Effector memory CD4-positive, alpha-beta T cell (primary cell): Measurements from ENCODE around the gene CSKMT.
"Not testable (repeated sequence)": the region's sequence is repeated elsewhere in the genome, so short reads cannot be mapped to it uniquely, and the experiment has no call there.

Source experiments
- DNase-seq, 3 donors: peaks; one replicate each; pipeline ENCODE4 v3.0.0-alpha.2; 2020
- H3K27ac ChIP-seq: 2 replicates; pipeline ENCODE4 v1.7.0; 2013; ENCODE audit warnings: mild to moderate bottlenecking, low read length, moderate library complexity; ENCODE audit not compliant: insufficient read depth, poor library complexity, severe bottlenecking
- H3K27me3 ChIP-seq: replicated peaks from 2 replicates; pipeline ENCODE4 v1.7.0; 2013; ENCODE audit warnings: mild to moderate bottlenecking, low read length; ENCODE audit not compliant: insufficient read depth, control insufficient read depth, poor library complexity, severe bottlenecking
- H3K36me3 ChIP-seq: 2 replicates; pipeline ENCODE4 v1.7.0; 2013; ENCODE audit warnings: mild to moderate bottlenecking, low read length, moderate library complexity; ENCODE audit not compliant: control insufficient read depth, insufficient read depth
- H3K4me1 ChIP-seq: 2 replicates; pipeline ENCODE4 v1.7.0; 2013; ENCODE audit warnings: low read length, mild to moderate bottlenecking; ENCODE audit not compliant: control insufficient read depth, insufficient read depth, poor library complexity, severe bottlenecking
- H3K4me3 ChIP-seq: 2 replicates; pipeline ENCODE4 v1.7.0; 2013; ENCODE audit warnings: low read length, low read depth, mild to moderate bottlenecking; ENCODE audit not compliant: insufficient read depth, poor library complexity, severe bottlenecking
- H3K9me3 ChIP-seq: 2 replicates; pipeline ENCODE4 v1.7.0; 2013; ENCODE audit warnings: mild to moderate bottlenecking, low read length, moderate library complexity; ENCODE audit not compliant: control insufficient read depth
- total RNA-seq, 3 donors: gene quantifications; one replicate each; lab custom pipeline; 2026; lab: John Stamatoyannopoulos, UW

CSKMT gene, protein sequence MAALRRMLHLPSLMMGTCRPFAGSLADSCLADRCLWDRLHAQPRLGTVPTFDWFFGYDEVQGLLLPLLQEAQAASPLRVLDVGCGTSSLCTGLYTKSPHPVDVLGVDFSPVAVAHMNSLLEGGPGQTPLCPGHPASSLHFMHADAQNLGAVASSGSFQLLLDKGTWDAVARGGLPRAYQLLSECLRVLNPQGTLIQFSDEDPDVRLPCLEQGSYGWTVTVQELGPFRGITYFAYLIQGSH
- 5.4 to 12.4 (median 11.8) reads per million in 3 donors for total RNA-seq

DNA sequence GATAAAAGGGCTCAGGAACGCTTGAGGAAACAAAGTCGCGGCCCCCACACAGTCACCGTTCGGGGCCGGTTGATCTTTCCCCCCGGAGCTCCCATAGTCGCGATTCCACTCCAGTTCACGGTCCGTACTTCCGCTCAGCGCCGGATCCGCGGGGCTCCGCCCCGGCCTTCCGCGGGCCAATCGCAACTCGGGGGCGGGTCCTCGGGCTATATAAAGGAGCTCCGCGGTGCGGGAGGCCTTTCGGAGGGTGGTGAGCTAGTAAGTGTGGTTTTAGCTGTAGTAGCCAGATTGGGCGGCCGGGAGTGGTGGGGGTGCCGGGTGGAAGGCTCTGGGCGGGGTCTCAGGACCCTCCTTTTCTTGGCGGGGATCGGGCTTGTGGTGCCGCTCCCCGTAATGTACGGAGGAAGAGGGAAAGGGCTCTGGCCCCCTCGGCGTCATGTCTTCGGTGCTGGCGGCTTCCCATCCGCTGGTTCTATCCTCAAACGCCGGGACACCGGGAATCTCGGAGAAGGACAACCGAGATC lies at the start of gene CSKMT, which contains the start of gene C11orf98:
TSS of gene CSKMT (plus strand) at position 238 of the 524 bp plus-strand sequence. CDS start 568 bp downstream, outside the sequence.
TSS of gene C11orf98 (minus strand) at position 136 of the 524 bp plus-strand sequence. CDS start at position 95, 41 bp downstream.
- Histone ChIP-seq H3K36me3 (peaks cover 22% of the 10 kb centered on the region), H3K9me3 (no peaks in the 10 kb centered on the region), H3K4me3 (peak within 1 kb of the TSS; percentile 75), H3K27me3 (no peaks in the 10 kb centered on the region), H3K4me1 (peaks cover 20% of the 10 kb centered on the region), H3K27ac (peak within 1 kb of the TSS; percentile 68)
- peak; percentile 91 to 93 (median 91) for DNase-seq

DNA sequence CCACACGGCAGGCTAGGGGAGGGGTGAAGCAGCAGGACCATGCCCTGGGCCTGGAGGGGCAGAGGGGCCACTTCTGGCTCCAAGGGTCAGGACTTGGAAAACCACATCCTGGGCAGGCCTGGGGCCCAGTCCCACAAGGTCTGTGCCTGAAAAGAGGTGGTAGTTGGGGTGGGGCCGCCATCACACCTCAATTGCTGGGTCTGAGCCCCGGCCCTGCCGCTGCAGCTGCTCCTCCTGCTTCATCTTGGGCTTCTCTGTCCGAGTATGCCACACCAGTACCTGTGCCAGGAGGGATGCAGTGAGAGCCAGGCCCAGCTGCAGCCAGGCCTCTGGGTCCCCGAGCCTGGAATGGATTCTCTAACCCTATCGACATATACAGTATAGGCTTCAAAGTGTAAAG lies 49.6 kb upstream of the CSKMT start:
- H3K4me3 ChIP-seq = no peak overlapping the region
- peaks cover 20% of the 10 kb centered on the region for H3K4me1 ChIP-seq
- peaks cover 24% of the 10 kb centered on the region for H3K36me3 ChIP-seq
- H3K27ac ChIP-seq = no peak overlapping the region
- DNase-seq = no peak
- no peaks in the 10 kb centered on the region for H3K27me3 ChIP-seq
- H3K9me3 ChIP-seq = no peaks in the 10 kb centered on the region

DNA sequence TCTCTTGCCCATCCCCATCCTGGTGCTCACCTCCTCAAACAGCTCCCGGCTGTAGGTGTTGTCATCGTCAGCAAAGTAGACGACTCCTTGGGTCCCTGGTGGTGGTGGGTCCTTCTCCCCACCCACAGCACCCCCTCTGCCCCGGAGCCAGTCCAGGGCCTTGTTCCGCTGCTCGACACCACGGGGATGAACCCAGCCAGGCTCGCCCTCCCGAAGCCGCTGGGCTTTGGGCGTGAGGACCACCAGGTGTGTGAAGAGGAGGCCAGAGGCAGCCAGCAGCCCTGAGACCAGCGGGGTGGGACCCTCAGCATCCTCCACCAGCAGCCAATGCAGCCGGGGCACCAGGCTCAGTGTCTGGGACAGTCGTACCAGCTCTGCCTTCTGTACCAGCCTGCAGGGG lies 48.2 kb upstream of the CSKMT start:
- not testable (repeated sequence) for H3K4me3 ChIP-seq, H3K9me3 ChIP-seq, DNase-seq, H3K27me3 ChIP-seq, H3K27ac ChIP-seq
- Histone ChIP-seq H3K4me1 (peaks cover 17% of the 10 kb centered on the region), H3K36me3 (peaks cover 21% of the 10 kb centered on the region)

DNA sequence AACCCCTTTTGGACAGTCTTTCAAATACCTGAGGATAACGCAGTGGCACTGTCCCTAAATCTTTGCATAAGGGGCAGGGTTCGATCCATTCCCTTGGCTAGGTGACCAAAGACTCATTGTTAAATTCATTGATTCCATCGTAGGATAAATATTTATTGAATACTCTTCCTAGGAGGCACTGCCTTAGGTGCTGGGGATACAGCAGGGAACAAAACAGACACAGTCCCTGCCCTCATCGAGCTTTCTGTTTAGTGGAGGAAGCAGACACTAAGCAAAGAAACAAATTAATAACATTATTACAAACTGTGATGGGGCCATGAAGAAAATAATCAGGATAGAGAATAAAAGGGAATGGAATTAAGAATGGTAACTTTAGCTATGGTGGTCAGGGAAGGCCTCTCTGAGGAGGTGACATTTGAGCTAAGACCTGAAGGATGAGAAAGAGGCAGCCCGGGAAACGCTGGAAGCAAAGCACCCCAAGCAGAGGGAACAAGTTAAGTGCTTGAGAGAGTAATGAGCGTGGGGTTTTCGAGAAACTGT lies 44.0 kb upstream of the CSKMT start:
- Histone ChIP-seq H3K27me3 (no peaks in the 10 kb centered on the region), H3K36me3 (peaks cover 20% of the 10 kb centered on the region), H3K4me3 (peak overlapping the region; percentile 69), H3K9me3 (no peaks in the 10 kb centered on the region), H3K27ac (peak overlapping the region; percentile 82), H3K4me1 (peaks cover 10% of the 10 kb centered on the region)
- no peak for DNase-seq

DNA sequence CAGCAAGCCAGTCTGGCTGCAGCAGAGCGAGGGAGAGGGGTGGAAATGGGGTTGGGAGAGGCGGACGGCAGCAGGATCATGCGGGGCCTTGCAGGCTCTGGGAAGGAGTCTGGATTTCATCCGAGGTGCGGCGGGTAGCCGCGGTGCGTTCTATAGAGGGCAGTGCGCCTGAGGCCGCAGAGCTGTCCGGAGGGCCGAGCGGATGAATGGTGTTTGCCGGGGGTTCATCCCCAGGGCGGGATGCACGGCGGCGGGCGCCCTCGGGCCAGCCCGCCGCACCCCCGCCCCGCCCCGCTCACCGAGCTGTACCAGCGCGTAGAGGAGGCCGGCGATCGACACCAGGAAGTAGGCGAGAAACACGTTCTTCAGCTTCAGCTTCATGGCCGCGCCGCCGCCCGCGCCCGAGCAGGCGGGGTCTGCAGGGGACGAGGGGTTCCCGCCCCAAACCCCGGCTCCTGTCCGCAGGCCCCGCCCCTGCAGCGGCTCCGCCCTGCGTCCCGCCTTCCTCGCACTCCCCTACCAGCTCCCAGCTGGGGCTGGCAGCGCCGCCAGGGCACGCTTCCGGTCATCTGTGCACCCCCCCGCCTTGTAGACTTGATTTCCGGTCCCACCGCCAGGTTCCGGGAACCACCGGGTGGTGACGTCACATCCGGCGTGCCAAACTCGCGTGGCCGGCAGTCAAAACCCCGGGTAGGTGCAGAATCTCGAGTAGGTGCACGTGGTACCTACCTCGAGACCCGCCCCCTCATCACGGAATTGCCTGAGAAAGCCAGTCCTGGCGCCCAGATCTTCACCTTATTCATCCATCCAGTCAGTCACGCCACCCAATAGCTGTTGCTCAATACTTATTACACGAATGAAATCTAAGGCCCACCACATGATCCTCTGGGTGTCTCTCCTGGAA lies 43.3 kb upstream of the CSKMT start, which contains the start of gene B3GAT3:
TSS of gene B3GAT3 (minus strand) at position 420 of the 904 bp plus-strand sequence. CDS start at position 381, 39 bp downstream.
- H3K27me3 ChIP-seq = no peaks in the 10 kb centered on the region
- peak within 1 kb of the TSS; percentile 82 for H3K27ac ChIP-seq
- H3K4me1 ChIP-seq = peaks cover 10% of the 10 kb centered on the region
- peak within 1 kb of the TSS; percentile 69 for H3K4me3 ChIP-seq
- H3K36me3 ChIP-seq = peaks cover 21% of the 10 kb centered on the region
- H3K9me3 ChIP-seq = no peaks in the 10 kb centered on the region
- peak; percentile 96 to 98 (median 98) for DNase-seq

DNA sequence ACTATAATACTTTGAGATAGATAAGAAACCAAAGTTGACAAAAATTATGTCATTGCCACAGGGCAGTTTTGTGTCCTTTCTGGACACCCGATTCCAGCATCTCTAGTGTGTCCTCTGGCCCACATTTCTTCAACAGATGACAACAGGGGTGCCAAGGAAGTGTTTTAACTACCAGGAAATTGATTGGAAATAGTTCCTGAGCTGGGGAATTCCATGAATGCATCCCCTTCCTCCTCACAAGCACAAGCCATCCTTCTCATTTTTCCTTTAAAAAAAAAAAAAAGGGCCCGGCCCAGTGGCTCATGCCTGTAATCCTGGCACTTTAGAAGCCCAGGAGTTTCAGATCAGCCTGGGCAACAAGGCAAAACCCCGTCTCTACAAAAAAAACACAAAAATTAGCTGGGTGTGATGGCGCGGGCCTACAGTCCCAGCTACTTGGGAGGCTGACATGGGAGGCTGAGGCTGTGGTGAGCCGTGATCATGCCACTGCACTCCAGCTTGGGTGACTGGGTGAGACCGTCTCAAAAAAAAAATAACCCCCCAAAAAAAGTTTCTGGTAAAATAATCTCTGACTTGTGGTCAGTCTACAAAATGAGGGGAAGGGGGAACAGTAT lies 42.5 kb upstream of the CSKMT start:
- peaks cover 18% of the 10 kb centered on the region for H3K36me3 ChIP-seq
- no peak overlapping the region for H3K4me3 ChIP-seq
- no peak for DNase-seq
- peak overlapping the region; percentile 82 for H3K27ac ChIP-seq
- H3K4me1 ChIP-seq = peaks cover 10% of the 10 kb centered on the region
- no peaks in the 10 kb centered on the region for H3K27me3 ChIP-seq
- no peaks in the 10 kb centered on the region for H3K9me3 ChIP-seq

DNA sequence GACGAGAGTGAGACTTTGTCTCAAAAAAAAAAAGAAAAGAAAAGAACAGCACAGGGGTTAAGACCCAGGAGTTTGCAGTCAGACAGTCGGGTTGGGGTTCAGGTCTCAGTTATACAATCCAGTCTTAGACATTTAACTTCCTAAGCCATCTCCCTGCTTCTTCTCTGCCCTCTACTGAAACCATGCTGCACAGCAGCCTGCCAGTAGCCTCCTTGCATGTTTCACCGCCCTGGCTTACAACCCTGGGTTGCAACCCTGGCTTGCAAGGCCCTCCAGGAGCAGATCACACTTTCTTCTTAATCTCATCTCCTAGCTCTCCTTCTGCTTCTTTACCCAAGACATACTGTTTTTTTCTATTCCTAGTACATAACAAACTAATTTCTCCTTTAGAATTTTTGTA lies 37.4 kb upstream of the CSKMT start:
- Histone ChIP-seq H3K4me1 (no peaks in the 10 kb centered on the region), H3K4me3 (no peak overlapping the region), H3K36me3 (peaks cover 67% of the 10 kb centered on the region), H3K9me3 (no peaks in the 10 kb centered on the region), H3K27me3 (no peaks in the 10 kb centered on the region), H3K27ac (no peak overlapping the region)
- no peak for DNase-seq

DNA sequence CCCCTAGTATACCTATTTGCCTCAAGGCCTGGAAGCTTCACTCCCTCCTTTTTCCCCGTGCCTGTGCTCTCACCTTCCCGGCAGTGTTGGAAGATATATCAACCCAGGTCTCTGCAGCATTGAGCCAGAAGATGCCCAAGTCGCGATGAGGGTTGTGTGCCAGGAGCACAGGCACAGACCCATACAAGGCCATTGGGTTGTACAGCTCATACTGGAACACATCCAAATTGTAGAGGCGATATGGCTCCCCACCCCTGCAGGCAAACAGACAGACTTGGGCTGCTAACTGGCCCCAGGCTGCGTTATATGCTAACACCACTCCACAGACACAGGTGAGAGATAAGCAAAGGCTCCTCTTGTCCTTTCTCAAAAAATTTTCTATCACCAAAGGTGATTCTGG lies 32.6 kb upstream of the CSKMT start:
- Histone ChIP-seq H3K4me3 (no peak overlapping the region), H3K4me1 (peaks cover 4% of the 10 kb centered on the region), H3K9me3 (no peaks in the 10 kb centered on the region), H3K36me3 (peaks cover 76% of the 10 kb centered on the region), H3K27ac (no peak overlapping the region), H3K27me3 (no peaks in the 10 kb centered on the region)
- DNase-seq = no peak

DNA sequence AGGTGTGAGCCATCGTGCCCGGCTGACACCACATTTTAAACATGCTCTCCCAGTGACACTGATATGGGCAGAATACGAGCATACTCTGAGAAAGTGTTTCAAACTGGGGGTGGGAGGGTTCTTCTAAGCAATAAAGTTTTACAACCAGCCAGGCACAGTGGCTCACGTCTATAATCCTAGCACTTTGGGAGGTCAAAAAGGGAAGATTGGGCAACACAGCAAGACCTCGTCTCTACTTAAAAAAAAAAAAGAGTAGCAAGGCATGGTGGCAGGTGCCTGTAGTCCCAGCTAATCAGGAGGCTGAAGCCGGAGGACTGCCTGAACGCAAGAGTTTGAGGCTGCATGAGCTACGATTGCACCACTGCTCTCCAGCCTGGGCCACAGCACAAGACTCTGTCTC lies 20.9 kb upstream of the CSKMT start:
- Histone ChIP-seq H3K9me3 (no peaks in the 10 kb centered on the region), H3K4me1 (peaks cover 7% of the 10 kb centered on the region), H3K27me3 (no peaks in the 10 kb centered on the region), H3K4me3 (no peak overlapping the region), H3K27ac (no peak overlapping the region), H3K36me3 (peaks cover 19% of the 10 kb centered on the region)
- DNase-seq = no peak
